CD14-positive monocyte (primary cell): ENCODE data around the gene GNAZ. TPM values are rescaled to one million over a fixed set of nuclear protein-coding genes. Genes with fewer than 3 reads are reported as not detected.

Source experiments
- DNase-seq, 3 donors: peaks; one replicate each; pipeline ENCODE4 v3.0.0-alpha.2; 2011 to 2022
- H2AFZ ChIP-seq: 2 replicates; pipeline ENCODE4 v1.6.0; 2012; ENCODE audit warnings: mild to moderate bottlenecking, low read depth, low read length, inconsistent platforms; ENCODE audit not compliant: insufficient read depth, poor library complexity, severe bottlenecking
- H3K27ac ChIP-seq, 2 donors: 1 replicate in 1 of 2; 2 replicates in 1 of 2; pipeline ENCODE4 v1.5.1; 2012 to 2013; ENCODE audit warnings: low read length in 2 of 2, control low read depth in 1 of 2, inconsistent platforms in 1 of 2, low read depth in 1 of 2, mild to moderate bottlenecking in 1 of 2
- H3K27me3 ChIP-seq, 2 donors: one replicate each; pipeline versions ENCODE4 v1.6.0 to v1.6.1; 2011 to 2013; ENCODE audit warnings: low read length in 2 of 2; ENCODE audit not compliant: control insufficient read depth in 2 of 2, insufficient read depth in 2 of 2
- H3K36me3 ChIP-seq, 2 donors: replicated peaks in 1 of 2; 1 replicate in 1 of 2; 2 replicates in 1 of 2; pipeline versions ENCODE4 v1.5.1 to v1.6.1; 2012 to 2013; ENCODE audit warnings: low read length in 2 of 2, control low read depth in 1 of 2, inconsistent platforms in 1 of 2, mild to moderate bottlenecking in 1 of 2; ENCODE audit not compliant: insufficient read depth in 2 of 2, control insufficient read depth in 1 of 2
- H3K4me1 ChIP-seq, 2 donors: 1 replicate in 1 of 2; 2 replicates in 1 of 2; pipeline versions ENCODE4 v1.5.1 to v1.6.1; 2012 to 2013; ENCODE audit warnings: low read length in 2 of 2, control low read depth in 1 of 2, inconsistent platforms in 1 of 2, mild to moderate bottlenecking in 1 of 2, moderate library complexity in 1 of 2; ENCODE audit not compliant: insufficient read depth in 2 of 2, control insufficient read depth in 1 of 2
- H3K4me2 ChIP-seq: replicated peaks from 2 replicates; pipeline ENCODE3; 2012; ENCODE audit warnings: low read length, moderate library complexity, mild to moderate bottlenecking; ENCODE audit not compliant: poor library complexity, severe bottlenecking; ENCODE audit errors: extremely low read depth
- H3K4me3 ChIP-seq, 3 experiments: fragments of 200-600 bp in 1 of 3; sonication (generic) in 1 of 3; replicated peaks in 1 of 3; 1 replicate in 2 of 3; 2 replicates in 1 of 3; pipeline ENCODE4 v1.5.1; 2011 to 2013; ENCODE audit warnings: low read length in 3 of 3, mild to moderate bottlenecking in 3 of 3, control low read depth in 2 of 3, low read depth in 2 of 3, inconsistent platforms in 1 of 3, moderate library complexity in 1 of 3
- H3K79me2 ChIP-seq: 2 replicates; pipeline ENCODE4 v1.6.0; 2012; ENCODE audit warnings: mild to moderate bottlenecking, control low read depth, inconsistent platforms, low read length, moderate library complexity; ENCODE audit not compliant: insufficient read depth
- H3K9ac ChIP-seq: 2 replicates; pipeline ENCODE4 v1.6.0; 2017; ENCODE audit warnings: low read length, mild to moderate bottlenecking; ENCODE audit not compliant: insufficient read depth, poor library complexity, severe bottlenecking
- H3K9me3 ChIP-seq, 2 donors: replicated peaks in 1 of 2; 1 replicate in 1 of 2; 2 replicates in 1 of 2; pipeline versions ENCODE4 v1.5.1 to v1.6.1; 2012 to 2013; ENCODE audit warnings: low read length in 2 of 2, control low read depth in 1 of 2; ENCODE audit not compliant: control insufficient read depth in 1 of 2, insufficient read depth in 1 of 2
- H4K20me1 ChIP-seq: 2 replicates; pipeline ENCODE4 v1.6.0; 2012; ENCODE audit warnings: mild to moderate bottlenecking, low read length, control low read depth, moderate library complexity; ENCODE audit not compliant: insufficient read depth
- H3K27ac Mint-ChIP-seq, 7 donors: one replicate each; pipeline ENCODE4 v1.8.0; 2020; ENCODE audit warnings: mild to moderate bottlenecking in 7 of 7, mixed read lengths in 7 of 7, moderate library complexity in 6 of 7, inconsistent platforms in 2 of 7
- H3K27me3 Mint-ChIP-seq, 3 donors: one replicate each; pipeline ENCODE4 v1.8.0; 2021 to 2022; ENCODE audit warnings: low read depth in 3 of 3, mild to moderate bottlenecking in 3 of 3, mixed read lengths in 3 of 3, moderate library complexity in 3 of 3, inconsistent platforms in 1 of 3
- H3K36me3 Mint-ChIP-seq, 2 donors: one replicate each; pipeline ENCODE4 v1.8.0; 2020; ENCODE audit warnings: mixed read lengths in 2 of 2, inconsistent platforms in 1 of 2, mild to moderate bottlenecking in 1 of 2
- H3K4me1 Mint-ChIP-seq: one replicate; pipeline ENCODE4 v1.8.0; 2020; ENCODE audit warnings: mild to moderate bottlenecking, mixed read lengths
- H3K4me3 Mint-ChIP-seq, 2 donors: one replicate each; pipeline ENCODE4 v1.8.0; 2020; ENCODE audit warnings: mild to moderate bottlenecking in 2 of 2, mixed read lengths in 2 of 2, moderate library complexity in 1 of 2
- H3K9me3 Mint-ChIP-seq, 7 donors: one replicate each; pipeline ENCODE4 v1.8.0; 2020 to 2022; ENCODE audit warnings: mixed read lengths in 7 of 7, mild to moderate bottlenecking in 6 of 7, moderate library complexity in 6 of 7, inconsistent platforms in 2 of 7
- WGBS: methylation state at CpG from one replicate; pipeline ENCODE4 v1.1.5; 2013; ENCODE audit warnings: missing lambda C conversion rate; ENCODE audit not compliant: insufficient coverage; 5-methylcytosine and 5-hydroxymethylcytosine counted together
- intact Hi-C, 2 donors: fragments of 100-400 bp; cut with micrococcal nuclease; formaldehyde crosslinking; loops; one replicate each; pipeline versions ENCODE4 v1.15.0 to v1.15.1; 2023
- polyA plus RNA-seq, 3 donors: library from polyadenylated mRNA; depleted of rRNA in 1 of 3; unstranded in 2 of 3; stranded (reverse) in 1 of 3; fragments of 300-500 nt in 2 of 3; fragments of >200 nt in 1 of 3; fragmentation: Illumina TruSeq in 2 of 3; gene quantifications; 1 replicate in 2 of 3; 2 replicates in 1 of 3; pipeline ENCODE4 v1.2.3, GENCODE V29; 2012 to 2021
- TF ChIP-seq, protein P1 (sequence below): fragments of 200-600 bp; IDR thresholded peaks from one replicate; pipeline ENCODE4 v1.8.0; 2022; ENCODE audit warnings: antibody characterized with exemption, mild to moderate bottlenecking

GNAZ gene
- polyA plus RNA-seq, 3 donors, result 0.04 to 0.05 TPM; not detected in 1

- Histone ChIP-seq H3K27ac (no peak overlapping the region), H4K20me1 (no peaks in the 10 kb centered on the region), H3K4me2 (no peak overlapping the region), H3K9me3 (no peaks in the 10 kb centered on the region), H2AFZ (no peak overlapping the region), H3K9ac (no peak overlapping the region), H3K4me3 (no peak overlapping the region), H3K27me3 (no peaks in the 10 kb centered on the region), H3K36me3 (no peaks in the 10 kb centered on the region), H3K79me2 (no peaks in the 10 kb centered on the region), H3K4me1 (no peaks in the 10 kb centered on the region)
- no peak overlapping the region for H3K4me3 Mint-ChIP-seq
- no peak overlapping the region for H3K27ac Mint-ChIP-seq
- TF ChIP-seq, protein P1, sequence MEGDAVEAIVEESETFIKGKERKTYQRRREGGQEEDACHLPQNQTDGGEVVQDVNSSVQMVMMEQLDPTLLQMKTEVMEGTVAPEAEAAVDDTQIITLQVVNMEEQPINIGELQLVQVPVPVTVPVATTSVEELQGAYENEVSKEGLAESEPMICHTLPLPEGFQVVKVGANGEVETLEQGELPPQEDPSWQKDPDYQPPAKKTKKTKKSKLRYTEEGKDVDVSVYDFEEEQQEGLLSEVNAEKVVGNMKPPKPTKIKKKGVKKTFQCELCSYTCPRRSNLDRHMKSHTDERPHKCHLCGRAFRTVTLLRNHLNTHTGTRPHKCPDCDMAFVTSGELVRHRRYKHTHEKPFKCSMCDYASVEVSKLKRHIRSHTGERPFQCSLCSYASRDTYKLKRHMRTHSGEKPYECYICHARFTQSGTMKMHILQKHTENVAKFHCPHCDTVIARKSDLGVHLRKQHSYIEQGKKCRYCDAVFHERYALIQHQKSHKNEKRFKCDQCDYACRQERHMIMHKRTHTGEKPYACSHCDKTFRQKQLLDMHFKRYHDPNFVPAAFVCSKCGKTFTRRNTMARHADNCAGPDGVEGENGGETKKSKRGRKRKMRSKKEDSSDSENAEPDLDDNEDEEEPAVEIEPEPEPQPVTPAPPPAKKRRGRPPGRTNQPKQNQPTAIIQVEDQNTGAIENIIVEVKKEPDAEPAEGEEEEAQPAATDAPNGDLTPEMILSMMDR, result no peak
- WGBS, result 89% methylated on average over 6 of the region's 6 CpGs
- H3K4me1 Mint-ChIP-seq, result peaks cover 10% of the 10 kb centered on the region
- DNase-seq, result no peak
- peaks cover 4 to 9% (median 5%) of the 10 kb centered on the region in 3 donors for H3K27me3 Mint-ChIP-seq
- intact Hi-C loops, result no loop called here
- H3K36me3 Mint-ChIP-seq, result no peaks in the 10 kb centered on the region
- H3K9me3 Mint-ChIP-seq, result peaks cover 0 to 3% (median 0%) of the 10 kb centered on the region in 7 donors
These were observed 37.0 kb upstream of the GNAZ start for GRCh38 chr22:23033116-23033905.

GRCh38 chr22:23034621-23035556, 35.4 kb upstream of the GNAZ start:
- peaks cover 0 to 3% (median 0%) of the 10 kb centered on the region in 7 donors for H3K9me3 Mint-ChIP-seq
- Histone ChIP-seq H3K4me2 (no peak overlapping the region), H3K9ac (no peak overlapping the region), H3K79me2 (no peaks in the 10 kb centered on the region), H3K27me3 (no peaks in the 10 kb centered on the region), H3K4me1 (no peaks in the 10 kb centered on the region), H3K36me3 (no peaks in the 10 kb centered on the region), H2AFZ (no peak overlapping the region), H4K20me1 (no peaks in the 10 kb centered on the region), H3K27ac (no peak overlapping the region), H3K4me3 (no peak overlapping the region), H3K9me3 (no peaks in the 10 kb centered on the region)
- H3K4me3 Mint-ChIP-seq, result no peak overlapping the region
- intact Hi-C loops, result no loop called here
- DNase-seq, result no peak
- H3K27ac Mint-ChIP-seq, result no peak overlapping the region
- 97% methylated on average over 10 of the region's 10 CpGs for WGBS
- no peaks in the 10 kb centered on the region for H3K36me3 Mint-ChIP-seq
- peaks cover 10% of the 10 kb centered on the region for H3K4me1 Mint-ChIP-seq
- TF ChIP-seq, protein P1, result no peak
- peaks cover 4 to 9% (median 7%) of the 10 kb centered on the region in 3 donors for H3K27me3 Mint-ChIP-seq
